HepG2 (cell line): Measurements from ENCODE around the gene RAPGEF2.

Experiments used
- ATF1 ChIP-seq: IDR thresholded peaks from 2 replicates; pipeline ENCODE4 v1.6.1; 2016; ENCODE audit warnings: mild to moderate bottlenecking, control low read depth
- EEA1 ChIP-seq: sonication (generic); formaldehyde crosslinking; IDR thresholded peaks from 2 replicates; pipeline ENCODE4 v1.5.1; 2020; ENCODE audit warnings: mild to moderate bottlenecking, missing genetic modification reagents, borderline replicate concordance
- MED13 ChIP-seq: sonication (generic); formaldehyde crosslinking; IDR thresholded peaks from 2 replicates; pipeline ENCODE4 v1.5.0; 2020; ENCODE audit warnings: missing genetic modification reagents
- MYC ChIP-seq: sonication (generic); formaldehyde crosslinking; IDR thresholded peaks from 2 replicates; pipeline ENCODE4 v1.9.0; 2021; ENCODE audit warnings: missing genetic modification reagents, borderline replicate concordance
- NONO ChIP-seq, 2 experiments: fragments of 450-650 bp in 1 of 2; sonication (generic) in 1 of 2; formaldehyde crosslinking in 1 of 2; IDR thresholded peaks in 1 of 2; conservative IDR thresholded peaks in 1 of 2; 2 replicates each; pipeline versions ENCODE4 v1.6.1 to v1.8.0; 2017 to 2022; ENCODE audit warnings: mild to moderate bottlenecking in 1 of 2, missing genetic modification reagents in 1 of 2, moderate library complexity in 1 of 2
- POLR2A ChIP-seq, 2 experiments: IDR thresholded peaks; 2 replicates each; pipeline ENCODE4 v1.6.1; 2011; ENCODE audit warnings: low read depth in 2 of 2, low read length in 2 of 2, mild to moderate bottlenecking in 1 of 2, moderate library complexity in 1 of 2; ENCODE audit not compliant: insufficient read depth in 1 of 2
- POLR2AphosphoS5 ChIP-seq: IDR thresholded peaks from 2 replicates; pipeline ENCODE4 v1.6.1; 2012; ENCODE audit warnings: low read depth, low read length
- REST ChIP-seq, 2 experiments: IDR thresholded peaks; 2 replicates each; pipeline ENCODE4 v1.6.1; 2011 to 2012; ENCODE audit warnings: low read length in 2 of 2, borderline replicate concordance in 1 of 2, low read depth in 1 of 2, mild to moderate bottlenecking in 1 of 2, moderate library complexity in 1 of 2
- SP4 ChIP-seq: sonication (generic); formaldehyde crosslinking; IDR thresholded peaks from 2 replicates; pipeline ENCODE4 v1.8.1; 2023; ENCODE audit warnings: mild to moderate bottlenecking, missing genetic modification reagents
- ZFP36 ChIP-seq: fragments of 150-350 bp; IDR thresholded peaks from 2 replicates; pipeline ENCODE4 v1.6.1; 2018; ENCODE audit warnings: borderline replicate concordance, low read length, low read depth; ENCODE audit not compliant: partially characterized antibody
- ZNF138 ChIP-seq: sonication (generic); formaldehyde crosslinking; IDR thresholded peaks from 2 replicates; pipeline ENCODE4 v1.5.0; 2020; ENCODE audit warnings: mild to moderate bottlenecking, low read depth, missing genetic modification reagents
- TF ChIP-seq, protein P1 (sequence below): sonication (generic); formaldehyde crosslinking; conservative IDR thresholded peaks from 2 replicates; pipeline ENCODE4 v1.4.0; 2020; ENCODE audit warnings: missing genetic modification reagents

- TF ChIP-seq ZNF138 (CRISPR knock-in tag) (no peak), REST (IDR thresholded peaks at IDR 0.05; ENCODE audit: borderline replicate concordance in 1 of 2, low read depth in 1 of 2, low read length in 2 of 2) (no peak), MED13 (no peak), POLR2AphosphoS5 (no peak), SP4 (CRISPR knock-in tag) (no peak), ZFP36 (no peak), ATF1 (CRISPR knock-in tag) (no peak), MYC (no peak), EEA1 (no peak), POLR2A (IDR thresholded peaks at IDR 0.05; ENCODE audit: insufficient read depth in 1 of 2, low read depth in 2 of 2, low read length in 2 of 2) (no peak), NONO (IDR thresholded peaks at IDR 0.05) (no peak), NONO (CRISPR knock-in tag; conservative IDR thresholded peaks at IDR 0.05) (no peak)
- TF ChIP-seq, protein P1, sequence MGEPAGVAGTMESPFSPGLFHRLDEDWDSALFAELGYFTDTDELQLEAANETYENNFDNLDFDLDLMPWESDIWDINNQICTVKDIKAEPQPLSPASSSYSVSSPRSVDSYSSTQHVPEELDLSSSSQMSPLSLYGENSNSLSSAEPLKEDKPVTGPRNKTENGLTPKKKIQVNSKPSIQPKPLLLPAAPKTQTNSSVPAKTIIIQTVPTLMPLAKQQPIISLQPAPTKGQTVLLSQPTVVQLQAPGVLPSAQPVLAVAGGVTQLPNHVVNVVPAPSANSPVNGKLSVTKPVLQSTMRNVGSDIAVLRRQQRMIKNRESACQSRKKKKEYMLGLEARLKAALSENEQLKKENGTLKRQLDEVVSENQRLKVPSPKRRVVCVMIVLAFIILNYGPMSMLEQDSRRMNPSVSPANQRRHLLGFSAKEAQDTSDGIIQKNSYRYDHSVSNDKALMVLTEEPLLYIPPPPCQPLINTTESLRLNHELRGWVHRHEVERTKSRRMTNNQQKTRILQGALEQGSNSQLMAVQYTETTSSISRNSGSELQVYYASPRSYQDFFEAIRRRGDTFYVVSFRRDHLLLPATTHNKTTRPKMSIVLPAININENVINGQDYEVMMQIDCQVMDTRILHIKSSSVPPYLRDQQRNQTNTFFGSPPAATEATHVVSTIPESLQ (CRISPR knock-in tag): no peak
These were observed 40.8 kb downstream of the RAPGEF2 start for GRCh38 chr4:159143687-159144086.
